ENCODE results near the gene GOT2.
A peak's percentile ranks its signal among the peaks of the same experiment; 100 is the strongest.
"Not testable (repeated sequence)": the region's sequence is repeated elsewhere in the genome, so short reads cannot be mapped to it uniquely, and the experiment has no call there.

The GOT2 gene

DNA sequence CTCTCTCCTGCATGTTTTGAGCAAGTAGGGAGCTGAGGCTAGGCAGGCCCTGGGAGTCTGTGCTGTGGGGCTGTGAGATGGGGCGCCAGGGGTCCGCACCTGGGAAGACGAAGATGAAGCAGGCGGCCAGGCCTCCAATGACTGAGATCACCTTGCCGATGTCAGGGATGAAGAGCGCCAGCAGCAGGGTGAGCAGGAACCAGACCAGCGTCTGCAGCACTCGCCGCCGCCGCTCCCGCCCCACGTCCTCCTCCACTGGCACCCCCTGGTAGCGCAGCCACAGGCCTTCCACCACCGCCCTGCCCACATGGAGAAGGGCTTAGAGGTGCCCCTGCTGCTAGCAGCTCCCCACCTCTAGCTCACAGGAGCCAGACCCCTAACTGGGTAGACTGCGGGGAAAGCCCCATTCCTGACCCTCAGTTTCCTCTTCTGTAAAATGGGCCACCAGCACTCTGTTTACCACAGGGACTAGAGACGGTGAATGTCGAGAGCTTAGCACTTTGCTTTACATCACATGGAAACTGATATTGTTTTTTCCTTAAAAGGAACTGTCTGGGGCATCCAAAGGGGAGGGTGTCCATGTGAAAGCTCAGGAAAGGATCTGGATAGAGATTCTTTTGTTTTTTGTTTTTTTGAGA lies 63.1 kb downstream of the GOT2 start:
- no peak for TF ChIP-seq CTCF (IDR thresholded peaks at IDR 0.05; ENCODE audit: control insufficient read depth, extremely low read depth, insufficient read depth)
- no peak overlapping the region for H3K4me3 ChIP-seq (ENCODE audit: low read depth, low read length)
- DNase-seq (ENCODE audit: low read depth), result no peak

- no peak overlapping the region for H3K4me3 ChIP-seq (ENCODE audit: low read depth, low read length)
- DNase-seq (ENCODE audit: low read depth), result no peak
- TF ChIP-seq CTCF (IDR thresholded peaks at IDR 0.05; ENCODE audit: control insufficient read depth, extremely low read depth, insufficient read depth), result no peak
Observed at GRCh38 chr16:58670177-58670576, 63.9 kb downstream of the GOT2 start.

DNA sequence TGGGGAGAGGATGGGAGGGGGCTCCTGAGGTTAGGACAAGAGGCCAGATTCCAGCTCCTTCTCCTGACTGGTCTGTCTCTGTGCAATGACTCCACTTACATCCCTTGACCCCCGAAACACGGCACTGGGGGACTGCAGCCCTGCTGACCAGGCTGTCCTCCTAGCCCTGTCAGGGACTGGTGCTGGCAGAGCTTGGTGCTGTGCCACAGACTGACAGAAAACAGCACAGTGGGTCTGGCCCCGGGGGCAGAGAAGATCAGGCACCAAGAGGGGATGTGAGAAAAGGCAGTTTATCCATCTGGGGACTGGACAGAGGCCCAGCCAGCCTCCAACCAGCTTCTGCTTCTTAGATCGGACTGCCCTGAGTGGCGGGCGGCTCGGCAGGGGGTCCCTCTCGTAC lies 68.9 kb downstream of the GOT2 start:
- DNase-seq (ENCODE audit: low read depth), result no peak
- TF ChIP-seq CTCF (IDR thresholded peaks at IDR 0.05; ENCODE audit: control insufficient read depth, extremely low read depth, insufficient read depth), result no peak

DNA sequence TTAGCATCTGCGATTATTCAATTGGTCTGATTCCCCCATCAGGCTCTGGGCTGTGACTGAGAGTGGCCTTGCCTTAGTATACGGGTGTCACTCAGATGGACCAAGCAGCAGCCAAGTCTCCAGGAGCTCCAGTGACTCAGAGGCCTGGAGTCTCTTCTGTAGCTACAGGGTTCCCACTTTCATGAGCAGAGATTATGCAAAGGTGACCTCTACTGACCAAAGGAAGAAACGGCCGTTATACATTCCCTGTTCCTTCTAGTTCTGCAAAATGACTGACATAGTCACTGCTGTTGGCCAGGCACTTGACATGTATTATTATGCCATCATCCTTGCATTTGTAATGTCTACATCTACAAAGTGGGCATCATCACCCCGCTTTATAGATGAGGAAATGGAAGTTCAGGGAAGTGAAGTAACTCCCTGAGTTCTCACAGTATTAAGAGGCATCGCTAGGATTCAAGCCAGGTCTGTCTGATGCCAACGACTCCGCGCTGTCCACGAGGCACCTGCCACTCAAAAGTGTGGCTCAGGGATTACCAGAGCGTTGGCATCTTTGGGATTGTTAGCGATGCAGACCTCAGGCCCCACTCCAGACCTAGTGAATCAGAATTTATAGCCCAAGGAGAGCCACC lies 72.8 kb downstream of the GOT2 start:
- peak; percentile 60 for DNase-seq (ENCODE audit: low read depth)
- no peak overlapping the region for H3K4me3 ChIP-seq (ENCODE audit: low read depth, low read length)
- TF ChIP-seq CTCF (IDR thresholded peaks at IDR 0.05; ENCODE audit: control insufficient read depth, extremely low read depth, insufficient read depth), result peak; percentile 85

More for the DNA sequence above, 68.9 kb downstream of the GOT2 start:
- no peak overlapping the region for H3K4me3 ChIP-seq (ENCODE audit: low read depth, low read length)

DNA sequence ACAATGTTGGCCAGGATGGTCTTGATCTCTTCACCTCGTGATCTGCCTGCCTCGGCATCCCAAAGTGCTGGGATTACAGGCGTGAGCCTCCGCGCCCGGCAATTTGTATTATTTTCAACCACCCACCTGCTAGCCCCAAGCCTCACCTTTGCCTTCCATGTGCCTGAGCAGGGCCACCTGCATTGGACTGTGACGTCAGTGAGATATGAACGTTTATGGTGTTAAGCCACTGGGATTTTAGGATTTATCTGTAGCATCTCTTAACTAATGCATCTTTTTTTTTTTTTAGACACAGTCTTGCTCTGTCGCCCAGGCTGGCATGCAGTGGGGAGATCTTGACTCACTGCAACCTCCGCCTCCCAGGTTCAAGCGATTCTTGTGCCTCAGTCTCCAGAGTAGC lies 74.2 kb downstream of the GOT2 start:
- H3K4me3 ChIP-seq (ENCODE audit: low read depth, low read length); DNase-seq (ENCODE audit: low read depth): not testable (repeated sequence)

- no peak for DNase-seq (ENCODE audit: low read depth)
- TF ChIP-seq CTCF (IDR thresholded peaks at IDR 0.05; ENCODE audit: control insufficient read depth, extremely low read depth, insufficient read depth), result no peak
- H3K4me3 ChIP-seq (ENCODE audit: low read depth, low read length), result no peak overlapping the region
Observed at GRCh38 chr16:58658796-58659211, 75.3 kb downstream of the GOT2 start.

Data from LNCaP clone FGC (cell line).